Islet of Langerhans (tissue), 1 donor: ENCODE measurements around the gene PCBP1.
"Not testable (repeated sequence)": the region's sequence is repeated elsewhere in the genome, so short reads cannot be mapped to it uniquely, and the experiment has no call there.

Source experiments
- FAIRE-seq: peaks from one replicate; lab custom pipeline; 2011; peaks lifted over from hg19 to GRCh38; lab: Jason Lieb, UNC

The PCBP1 gene

GRCh38 chr2:70125498-70125898 lies 38.2 kb downstream of the PCBP1 start:
- FAIRE-seq = no peak

- FAIRE-seq = no peak
Measured at GRCh38 chr2:70126413-70126812, 39.1 kb downstream of the PCBP1 start.

- no peak for FAIRE-seq
Measured at GRCh38 chr2:70128005-70128404, 40.7 kb downstream of the PCBP1 start.

- FAIRE-seq = not testable (repeated sequence)
Measured at GRCh38 chr2:70131344-70132143, 44.3 kb downstream of the PCBP1 start.

- peak; percentile 62 for FAIRE-seq
Measured at GRCh38 chr2:70132244-70133126, 45.2 kb downstream of the PCBP1 start.

GRCh38 chr2:70133127-70133452 lies 45.8 kb downstream of the PCBP1 start:
- FAIRE-seq = peak; percentile 17

- FAIRE-seq = no peak
Measured at GRCh38 chr2:70133491-70134322, 46.4 kb downstream of the PCBP1 start.

GRCh38 chr2:70134323-70134983 lies 47.2 kb downstream of the PCBP1 start:
- FAIRE-seq = not testable (repeated sequence)
